Stimulated activated naive CD4-positive, alpha-beta T cell treated with Interleukin-2 at 50 U/mL for 16 hours (primary cell): ENCODE data around the gene USO1.
"Not testable (repeated sequence)": the region's sequence is repeated elsewhere in the genome, so short reads cannot be mapped to it uniquely, and the experiment has no call there.

Source experiments
- DNase-seq: peaks from one replicate; lab custom pipeline; 2025; lab: John Stamatoyannopoulos, UW

Gene USO1

DNA sequence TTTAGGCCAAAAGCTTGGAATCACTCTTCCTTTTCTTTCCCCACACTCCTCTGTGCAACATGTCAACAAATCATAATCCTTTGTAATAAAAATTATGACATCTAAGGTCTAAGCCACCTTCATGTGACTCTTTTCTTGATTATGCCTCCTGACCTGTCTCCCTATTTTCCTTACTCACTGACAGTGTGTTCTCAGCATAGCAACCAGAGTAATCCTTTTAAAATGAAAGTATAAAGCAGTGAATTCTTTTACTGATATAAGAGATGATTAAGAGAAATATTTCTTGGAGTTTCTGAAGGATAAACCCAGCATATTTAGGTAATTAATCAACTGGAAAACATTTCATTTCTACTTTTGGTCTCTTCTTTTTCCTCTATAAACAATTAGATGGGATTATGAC, 44.7 kb downstream of the USO1 start:
- no peak for DNase-seq

DNA sequence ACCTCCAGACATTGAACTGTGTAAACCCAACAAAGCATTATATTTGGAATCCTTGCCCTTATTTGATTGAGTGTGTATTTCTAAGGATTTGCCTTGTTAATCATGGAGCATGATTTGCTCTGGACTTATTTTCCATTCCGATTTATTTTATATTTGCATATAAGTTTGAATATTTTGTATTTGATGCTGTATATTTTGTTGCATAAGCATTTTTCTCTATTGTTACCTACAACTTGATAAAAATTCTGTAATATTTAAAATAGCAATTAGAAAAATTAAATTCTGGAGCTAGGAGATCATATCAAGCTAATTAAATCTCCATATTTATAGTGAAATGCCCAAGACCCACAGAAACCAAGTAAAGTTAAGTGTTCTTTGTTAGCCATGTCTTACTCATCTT, 47.2 kb downstream of the USO1 start:
- DNase-seq = no peak

DNA sequence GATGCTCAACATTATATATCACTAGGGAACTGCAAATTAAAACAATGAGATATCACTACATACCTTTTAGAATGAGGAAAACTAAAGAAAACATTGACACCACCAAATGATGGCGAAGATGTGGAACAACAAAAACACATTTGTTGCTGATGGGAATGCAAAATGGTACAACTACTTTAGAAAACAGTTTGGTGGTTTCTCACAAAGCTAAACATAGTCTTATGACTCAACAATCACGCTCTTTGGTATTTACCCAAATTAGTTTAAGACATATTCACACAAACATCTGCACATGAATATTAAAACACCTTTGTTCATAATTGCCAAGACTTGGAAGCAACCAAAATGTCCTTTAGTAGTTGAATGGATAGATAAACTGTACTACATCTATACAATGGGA, 53.2 kb downstream of the USO1 start:
- no peak for DNase-seq

DNA sequence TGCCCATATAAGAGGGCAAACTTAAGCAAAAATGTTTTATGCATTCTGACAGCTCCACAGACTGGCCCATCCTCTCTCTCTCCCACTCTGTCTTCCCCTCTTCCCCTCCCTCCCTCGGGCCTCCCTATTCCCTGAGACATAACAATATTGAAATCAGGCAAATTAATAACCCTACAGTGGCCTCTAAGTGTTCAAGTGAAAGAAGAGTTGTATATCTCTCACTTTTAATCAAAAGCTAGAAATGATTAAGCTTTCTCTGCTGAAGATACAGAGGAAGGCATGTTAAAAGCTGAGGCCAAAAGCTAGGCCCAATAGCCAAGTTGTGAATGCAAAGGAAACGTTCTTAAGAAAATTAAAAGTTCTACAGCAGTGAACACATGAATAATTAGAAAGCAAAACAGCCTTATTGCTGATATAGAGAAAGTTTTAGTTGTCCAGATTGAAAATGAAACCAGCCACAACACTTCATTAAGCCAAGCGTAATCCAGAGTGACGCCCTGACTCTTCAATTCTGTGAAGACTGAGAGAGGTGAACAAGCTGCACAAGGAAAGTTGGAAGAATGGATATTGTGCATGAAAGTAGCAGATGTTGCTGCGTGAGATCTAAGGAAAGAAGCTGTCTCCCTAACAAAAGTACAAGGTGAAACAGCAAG, 54.9 kb downstream of the USO1 start:
- no peak for DNase-seq

DNA sequence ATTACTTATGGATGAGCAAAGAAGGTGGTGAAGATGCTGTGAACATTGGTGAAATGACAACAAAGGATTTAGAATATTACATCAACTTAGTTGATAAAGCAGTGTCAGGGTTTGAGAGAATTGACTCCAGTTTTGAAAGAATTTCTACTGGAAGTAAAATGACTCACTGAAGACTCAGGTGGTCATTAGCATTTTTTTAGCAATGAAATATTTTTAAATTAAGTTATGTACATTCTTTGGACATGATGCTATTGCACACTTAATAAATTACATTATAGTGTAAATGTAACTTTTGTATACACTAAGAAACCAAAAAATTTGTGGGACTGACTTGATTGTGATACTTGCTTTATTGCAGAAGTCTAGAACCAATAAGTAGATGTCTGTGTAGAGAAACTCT, 56.9 kb downstream of the USO1 start:
- no peak for DNase-seq

DNA sequence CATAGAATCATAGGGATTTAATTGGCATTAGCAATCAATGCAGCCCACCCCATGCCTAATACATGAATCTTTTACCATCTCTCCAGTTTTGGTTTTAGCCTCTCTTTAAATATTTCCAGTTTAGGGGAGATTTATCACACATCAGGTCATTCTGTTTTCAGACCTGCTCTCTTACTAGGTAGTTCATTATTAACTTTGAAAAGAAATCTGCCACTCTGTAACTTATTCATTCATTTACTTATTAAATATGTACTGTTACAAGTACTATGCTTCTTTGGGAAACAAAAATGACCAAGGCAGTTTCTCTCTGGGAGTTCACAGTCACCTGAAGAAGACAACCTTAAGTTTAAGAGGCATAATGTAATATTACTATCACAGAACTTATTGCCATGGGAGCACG, 62.1 kb downstream of the USO1 start:
- no peak for DNase-seq

DNA sequence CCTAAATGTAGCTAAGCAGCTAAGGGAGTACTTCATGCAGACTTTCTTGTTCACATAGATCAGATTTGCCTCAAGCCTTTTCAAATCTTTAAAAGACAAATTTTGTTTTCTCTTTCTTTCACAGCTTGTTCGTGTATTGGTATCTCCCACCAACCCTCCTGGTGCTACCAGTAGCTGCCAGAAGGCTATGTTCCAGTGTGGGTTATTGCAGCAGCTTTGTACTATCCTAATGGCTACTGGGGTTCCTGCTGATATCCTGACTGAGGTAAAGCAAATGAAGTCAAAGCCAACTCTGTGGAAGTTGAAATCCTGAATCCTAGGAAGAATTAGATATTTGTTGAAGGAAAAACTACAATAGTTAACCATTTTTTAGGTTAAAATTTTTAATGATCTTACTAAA, 62.6 kb downstream of the USO1 start:
- no peak for DNase-seq

DNA sequence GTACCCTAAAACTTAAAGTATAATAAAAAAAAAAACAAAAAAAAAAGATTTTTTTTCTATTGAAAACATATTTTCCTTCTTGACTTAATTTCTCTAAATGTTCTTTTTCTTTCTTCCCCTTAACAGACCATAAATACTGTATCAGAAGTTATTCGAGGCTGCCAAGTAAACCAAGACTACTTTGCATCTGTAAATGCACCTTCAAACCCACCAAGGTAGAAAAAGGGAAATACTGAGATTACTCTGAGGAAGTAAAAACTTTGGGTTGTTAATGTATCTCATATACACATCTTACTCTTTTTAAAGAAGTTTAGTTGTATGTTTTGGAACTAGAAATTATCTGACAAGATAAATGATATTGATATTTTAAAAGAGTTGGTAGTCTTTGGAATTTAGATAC, 65.6 kb downstream of the USO1 start:
- DNase-seq = no peak

DNA sequence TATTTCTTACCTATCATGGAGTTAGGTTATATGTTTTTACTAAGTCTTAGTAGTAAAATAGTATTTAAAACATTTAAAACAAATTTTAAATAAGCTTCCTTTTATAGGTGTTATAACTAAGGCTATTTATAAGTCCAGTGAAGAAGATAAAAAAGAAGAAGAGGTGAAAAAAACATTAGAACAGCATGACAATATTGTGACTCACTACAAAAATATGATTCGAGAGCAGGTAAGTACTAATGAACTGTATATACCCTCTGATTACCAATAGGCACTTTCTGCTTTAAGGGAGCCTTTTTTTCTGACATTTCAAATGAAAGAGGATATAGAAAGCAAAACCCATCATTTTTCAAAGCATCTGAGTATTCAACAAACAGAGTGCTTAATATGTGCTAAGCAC, 76.6 kb downstream of the USO1 start:
- no peak for DNase-seq

DNA sequence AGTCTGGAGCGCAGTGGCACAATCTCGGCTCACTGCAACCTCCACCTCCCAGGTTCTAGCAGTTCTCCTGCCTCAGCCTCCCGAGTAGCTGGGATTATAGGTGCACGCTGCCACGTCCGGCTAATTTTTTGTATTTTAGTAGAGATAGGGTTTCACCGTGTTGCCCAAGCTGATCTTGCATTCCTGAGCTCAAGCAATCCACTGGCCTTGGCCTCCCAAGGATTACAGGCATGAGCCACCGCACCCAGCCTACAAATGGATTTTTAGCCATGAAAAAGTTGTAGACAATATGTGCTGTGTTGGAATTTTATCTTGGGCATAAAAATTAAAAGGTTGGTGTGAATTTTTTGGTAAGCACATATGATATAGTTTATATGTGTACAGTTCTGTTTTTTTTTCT, 81.7 kb downstream of the USO1 start:
- DNase-seq = not testable (repeated sequence)

DNA sequence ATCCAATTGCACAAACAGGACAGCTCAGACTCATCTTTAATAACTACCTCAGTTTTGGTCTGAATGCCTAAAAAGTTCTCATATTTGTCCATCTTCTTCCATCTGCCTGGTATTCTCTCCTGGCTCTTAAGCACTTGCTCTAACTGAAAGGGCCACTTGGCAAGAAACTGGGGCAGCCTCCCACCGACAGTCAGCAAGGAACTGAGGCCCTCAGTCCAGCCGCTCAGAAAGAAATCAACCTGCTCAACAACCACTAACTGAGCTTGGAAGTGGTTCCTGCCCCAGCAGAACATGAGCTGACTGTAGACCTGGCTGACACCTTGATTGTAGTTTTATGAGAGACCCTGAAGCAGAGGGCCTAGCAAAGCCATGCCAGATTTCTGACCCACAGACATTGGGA, 93.5 kb downstream of the USO1 start:
- no peak for DNase-seq

DNA sequence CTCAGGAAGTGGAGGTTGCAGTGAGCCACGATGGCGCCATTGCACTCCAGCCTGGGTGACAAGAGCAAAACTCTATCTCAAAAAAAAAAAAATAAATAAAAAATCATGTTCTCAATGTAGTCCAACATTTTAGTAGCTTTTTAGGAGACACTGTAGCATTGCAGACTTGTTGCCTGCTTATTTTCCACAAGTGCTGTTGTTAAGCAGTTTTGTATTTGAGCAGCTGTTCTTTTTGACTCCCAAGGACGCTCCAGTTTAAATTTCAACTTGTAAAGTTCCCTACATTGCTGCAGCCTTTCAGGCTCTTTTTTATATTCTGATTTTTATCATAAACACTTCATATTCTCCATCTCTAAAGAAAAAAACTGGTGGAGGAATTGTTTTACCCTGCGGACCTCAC, 94.7 kb downstream of the USO1 start:
- DNase-seq = no peak

DNA sequence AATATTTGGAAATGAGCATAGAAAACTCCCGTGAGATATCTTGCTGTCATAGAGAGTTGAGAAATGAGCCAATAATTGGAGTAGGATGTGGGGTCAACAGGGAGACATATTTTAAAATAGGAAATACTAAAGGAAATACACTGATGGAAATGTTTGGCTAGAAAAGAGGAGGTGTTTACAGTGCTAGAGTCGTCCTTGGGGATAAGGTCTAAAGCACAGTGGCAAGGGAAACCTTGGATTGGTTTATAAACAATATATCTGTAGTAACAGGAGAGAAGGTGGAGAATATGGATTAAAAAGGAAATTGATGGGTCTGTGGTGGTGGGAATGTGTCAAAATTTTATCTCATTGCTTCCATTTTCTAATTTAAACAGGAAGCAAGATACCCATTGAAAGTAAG, 95.8 kb downstream of the USO1 start:
- no peak for DNase-seq

DNA sequence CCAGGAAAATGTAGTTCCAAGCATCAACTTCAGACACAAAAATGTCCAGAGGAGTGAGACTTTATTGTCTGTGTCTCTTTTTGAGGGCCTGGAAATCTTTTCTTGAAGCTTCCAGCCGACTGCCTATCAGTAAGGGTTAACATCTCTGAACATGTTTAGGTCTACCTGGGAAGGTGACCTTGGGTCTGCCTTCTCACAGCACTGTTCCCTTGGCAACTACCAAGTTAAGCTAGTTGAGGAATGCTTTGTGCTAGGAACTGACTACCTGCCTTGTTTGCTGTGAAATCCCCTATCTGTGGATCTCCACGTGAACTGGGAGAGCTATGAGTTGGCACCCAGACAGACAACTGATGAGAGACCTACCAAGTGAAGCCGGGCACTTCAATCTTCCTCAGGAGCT, 96.3 kb downstream of the USO1 start:
- no peak for DNase-seq

DNA sequence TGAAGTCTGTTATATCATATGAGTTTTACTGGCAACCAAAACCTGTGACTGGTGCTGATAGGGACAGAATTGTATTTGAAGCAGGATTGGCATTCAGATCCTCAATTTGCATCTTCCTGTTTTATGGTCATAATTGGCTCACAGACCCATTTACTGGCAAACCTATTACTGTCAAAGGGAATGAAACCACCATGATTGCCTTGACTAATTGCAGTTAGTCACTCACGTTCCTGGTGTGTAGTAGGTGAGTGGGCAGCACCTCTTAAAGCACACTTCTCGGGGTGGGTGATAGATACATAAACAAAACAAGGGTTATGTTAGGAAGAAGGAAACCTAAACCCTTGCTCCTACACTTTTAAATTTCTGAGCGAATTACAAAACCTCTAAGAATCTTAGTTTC, 96.8 kb downstream of the USO1 start:
- no peak for DNase-seq

DNA sequence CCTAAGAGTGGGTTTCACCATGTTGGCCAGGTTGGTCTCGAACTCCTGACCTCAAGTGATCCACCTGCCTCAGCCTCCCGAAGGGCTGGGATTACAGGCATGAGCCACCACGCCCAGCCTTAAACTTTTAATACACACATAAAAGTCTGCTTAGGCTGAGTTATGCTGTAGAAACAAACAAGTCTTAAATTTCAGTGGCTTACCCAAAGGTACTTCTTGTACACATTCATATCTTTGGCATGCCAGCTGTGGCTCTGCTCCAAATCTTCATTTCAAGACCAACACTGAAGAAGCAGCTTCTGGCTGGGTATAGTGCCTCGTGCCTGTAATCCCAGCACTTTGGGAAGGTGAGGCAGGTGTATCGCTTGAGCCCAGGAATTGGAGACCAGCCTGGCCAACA, 97.6 kb downstream of the USO1 start:
- no peak for DNase-seq

DNA sequence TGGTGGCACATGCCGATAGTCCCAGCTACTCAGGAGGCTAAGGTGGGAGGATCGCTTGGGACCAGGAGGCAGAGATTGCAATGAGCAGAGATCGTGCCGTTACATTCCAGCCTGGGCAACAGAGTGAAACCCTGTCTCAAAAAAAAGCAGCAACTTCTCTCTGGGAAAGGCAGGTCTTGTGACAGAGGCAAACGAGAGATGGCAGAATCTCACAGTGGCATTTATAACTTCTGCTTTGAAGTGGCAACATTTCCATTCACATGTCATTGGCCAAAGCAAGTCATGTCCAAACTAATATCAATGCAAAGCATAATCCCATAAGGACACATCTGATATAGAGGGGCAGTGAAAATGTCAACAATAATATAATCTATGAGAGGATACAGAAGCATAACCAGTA, 98.0 kb downstream of the USO1 start:
- no peak for DNase-seq

DNA sequence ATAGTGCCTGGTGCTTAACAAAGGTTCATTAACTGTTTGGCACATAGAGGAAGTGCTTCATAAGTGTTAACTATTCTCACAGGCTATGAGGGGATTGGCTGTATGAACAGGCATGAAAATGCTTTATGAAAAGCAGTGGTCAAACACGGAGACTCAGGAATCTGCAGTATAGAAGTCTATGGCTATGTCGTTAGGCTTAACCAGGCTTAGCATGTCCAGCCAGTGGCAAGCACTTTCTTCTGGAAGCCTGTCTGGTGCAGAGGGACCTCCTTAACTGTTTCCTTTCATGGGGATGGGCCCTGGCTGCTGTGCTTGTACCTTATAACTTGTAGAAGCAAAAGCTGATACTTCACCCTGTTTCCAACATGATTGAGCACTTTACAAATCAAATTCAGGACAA, 99.4 kb downstream of the USO1 start:
- no peak for DNase-seq

DNA sequence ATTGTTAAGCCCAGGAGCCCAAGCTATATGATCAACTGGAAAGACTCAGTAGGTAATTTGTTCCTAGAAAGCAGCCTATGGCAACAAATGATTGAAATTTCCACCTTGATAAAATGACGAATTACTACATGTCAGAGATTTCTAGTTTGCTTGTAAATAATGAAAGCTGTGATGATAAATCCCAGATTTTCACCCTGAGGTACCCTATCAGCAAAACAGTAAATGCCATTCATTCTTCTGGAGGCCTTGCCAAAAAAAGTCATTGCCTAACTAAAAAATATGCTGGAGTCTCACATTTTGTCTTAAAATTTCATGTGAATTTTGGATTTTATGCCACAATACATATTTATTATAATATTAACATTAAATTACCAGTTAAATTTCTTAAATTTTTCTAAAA, 106.5 kb downstream of the USO1 start:
- DNase-seq = no peak

DNA sequence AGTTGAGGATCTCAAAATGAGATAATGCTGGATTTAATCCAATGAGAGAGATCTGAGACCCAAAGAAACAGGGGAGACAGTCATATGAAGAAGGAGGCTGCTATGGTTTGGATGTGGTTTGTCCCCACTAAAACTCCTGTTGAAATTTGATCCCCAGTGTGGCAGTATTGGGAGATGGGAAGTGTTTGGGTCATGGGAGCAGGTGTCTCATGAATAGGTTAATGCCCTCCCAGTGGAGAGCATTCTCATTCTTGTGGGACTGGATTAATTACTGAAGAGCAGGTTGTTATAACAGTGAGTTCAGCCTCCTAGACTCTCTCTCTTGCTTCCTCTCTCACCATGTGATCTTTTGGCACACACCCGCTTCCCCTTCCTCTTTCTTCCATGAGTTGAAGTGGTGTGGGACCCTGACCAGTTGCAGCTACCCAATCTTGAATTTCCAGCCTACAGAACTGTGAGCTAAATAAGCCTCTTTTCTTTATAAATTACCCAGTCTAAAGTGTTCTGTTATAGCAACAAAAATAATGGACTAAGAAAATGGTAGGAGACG, 107.6 kb downstream of the USO1 start:
- DNase-seq = no peak

DNA sequence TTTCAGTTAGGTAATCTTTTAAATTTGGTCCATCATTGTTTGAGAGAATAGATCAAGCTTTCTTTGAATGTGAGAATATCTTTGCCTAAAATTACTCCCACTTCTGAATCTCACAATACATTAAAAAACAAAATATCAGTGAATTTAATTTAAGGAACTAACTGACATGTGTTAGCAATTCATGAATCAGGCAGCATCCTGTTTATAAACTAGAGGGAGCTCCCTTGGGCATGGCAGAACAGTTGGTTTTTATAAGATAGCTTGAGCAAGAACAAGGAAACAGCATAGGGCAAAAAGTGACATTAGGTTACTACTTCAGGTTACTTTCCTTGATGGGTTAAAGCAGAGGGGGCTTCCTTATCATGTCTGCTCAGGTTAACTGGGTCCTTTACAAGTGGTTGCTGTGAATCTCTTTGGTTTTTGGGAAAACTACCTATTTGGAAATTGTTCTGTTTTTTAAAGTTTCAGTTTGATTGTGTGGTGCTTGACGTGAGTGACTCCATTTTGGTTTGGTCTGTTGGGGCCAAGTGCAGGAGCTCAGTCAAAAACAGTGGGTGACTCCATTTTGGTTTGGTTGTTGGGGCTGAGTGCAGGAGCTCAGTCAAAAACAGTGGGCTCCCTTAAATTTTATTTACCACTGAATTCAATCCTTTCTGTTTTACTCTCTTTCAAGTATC, 109.9 kb downstream of the USO1 start:
- no peak for DNase-seq

DNA sequence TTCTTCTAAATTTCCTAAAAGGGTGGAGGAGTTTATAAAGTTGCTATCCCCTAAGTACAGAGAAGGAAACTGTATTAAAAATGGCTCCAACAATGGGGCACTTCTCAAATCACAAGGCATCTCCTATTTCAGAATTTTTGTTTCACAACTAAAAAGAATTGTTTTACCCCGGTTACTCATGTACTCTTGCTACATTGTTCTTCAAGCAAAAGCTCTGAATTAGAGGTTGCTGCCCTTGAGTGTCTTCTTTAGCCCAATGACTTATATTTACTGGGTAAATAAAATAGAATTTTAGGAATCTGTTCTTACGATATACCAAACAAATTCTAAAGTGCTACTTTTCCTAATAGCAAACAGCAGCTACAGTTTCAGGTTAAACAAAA, 110.4 kb downstream of the USO1 start:
- no peak for DNase-seq

DNA sequence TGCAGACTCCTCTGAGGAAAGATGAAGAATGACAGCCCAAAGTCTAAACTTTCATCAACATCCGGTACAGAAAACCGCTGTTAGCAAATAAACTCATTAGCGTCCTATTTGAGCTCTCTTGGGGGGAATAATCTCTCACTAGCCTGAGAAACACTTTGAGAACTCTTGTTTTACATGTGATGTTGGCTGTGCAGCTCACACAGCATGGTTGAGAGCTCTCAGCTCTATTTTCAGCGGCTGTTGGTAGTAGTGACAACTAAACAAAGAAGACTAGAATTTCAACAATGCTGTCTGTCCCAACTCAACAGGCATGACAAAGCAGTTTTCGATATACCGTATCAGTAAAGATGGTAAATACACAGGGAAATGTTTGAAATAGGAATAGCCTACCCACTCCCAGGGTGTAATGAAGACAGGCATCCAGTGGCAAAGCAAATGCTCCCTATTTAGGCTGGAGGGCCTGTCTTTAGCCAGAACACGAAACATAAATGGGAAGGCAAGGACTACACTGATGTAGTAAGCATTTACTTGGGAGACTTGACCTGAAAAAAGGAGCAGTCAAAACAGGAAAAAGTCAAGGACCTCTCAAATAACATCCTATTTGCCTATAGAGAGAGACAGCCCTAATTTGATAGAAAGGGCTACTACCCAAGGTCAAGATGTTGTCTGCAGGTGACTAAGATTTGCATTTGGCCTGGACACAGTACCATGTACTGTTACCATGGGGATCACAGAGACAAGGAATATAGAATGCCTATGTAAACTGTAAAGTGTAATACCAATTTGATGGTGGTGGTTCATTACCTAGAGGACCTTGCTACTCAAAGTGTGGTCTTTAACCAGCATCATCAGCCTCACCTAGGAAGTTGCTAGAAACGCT, 117.5 kb downstream of the USO1 start:
- DNase-seq = no peak
